Measurements from ENCODE around the gene CCNJ.

- TF ChIP-seq POLR2A (IDR thresholded peaks at IDR 0.05; ENCODE audit: low read length) (no peak), GATA1 (IDR thresholded peaks at IDR 0.05; ENCODE audit: low read depth, low read length) (no peak)
Observed at GRCh38 chr10:96034625-96035024, 8.8 kb upstream of the CCNJ start.
